NCI-H2029 treated with DMSO at 0.1 percent for 48 hours (cell line): ENCODE measurements around the gene MFAP3.
"Not testable (repeated sequence)": the region's sequence is repeated elsewhere in the genome, so short reads cannot be mapped to it uniquely, and the experiment has no call there.

Experiments
- DNase-seq: peaks from one replicate; lab custom pipeline; 2025; lab: John Stamatoyannopoulos, UW

Gene MFAP3

GRCh38 chr5:154053468-154053867, 14.7 kb downstream of the MFAP3 start:
- no peak for DNase-seq

GRCh38 chr5:154055201-154055600, 16.4 kb downstream of the MFAP3 start:
- no peak for DNase-seq

GRCh38 chr5:154058055-154059038, 19.6 kb downstream of the MFAP3 start:
- peak; percentile 97 for DNase-seq

- DNase-seq = no peak
These were observed 20.3 kb downstream of the MFAP3 start for GRCh38 chr5:154059039-154059430.

DNA sequence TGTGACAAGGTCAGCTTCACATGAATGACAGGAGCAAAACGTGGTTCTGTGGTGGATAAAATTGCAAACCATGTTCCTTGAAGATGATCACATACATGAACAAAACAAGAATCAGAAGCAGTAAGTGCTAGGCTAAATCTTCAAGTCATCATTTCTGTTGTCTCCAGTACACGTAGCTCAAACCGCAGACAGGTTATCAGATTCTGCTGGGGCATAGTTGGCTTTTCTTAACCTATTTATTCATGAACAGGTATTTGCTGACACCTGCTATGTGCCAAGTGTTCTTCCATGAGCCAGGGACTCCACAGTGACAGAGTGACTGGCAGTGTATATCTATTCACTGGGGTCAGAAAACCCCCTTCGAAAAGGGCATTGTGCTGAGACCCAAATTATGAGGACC, 20.8 kb downstream of the MFAP3 start:
- no peak for DNase-seq

DNA sequence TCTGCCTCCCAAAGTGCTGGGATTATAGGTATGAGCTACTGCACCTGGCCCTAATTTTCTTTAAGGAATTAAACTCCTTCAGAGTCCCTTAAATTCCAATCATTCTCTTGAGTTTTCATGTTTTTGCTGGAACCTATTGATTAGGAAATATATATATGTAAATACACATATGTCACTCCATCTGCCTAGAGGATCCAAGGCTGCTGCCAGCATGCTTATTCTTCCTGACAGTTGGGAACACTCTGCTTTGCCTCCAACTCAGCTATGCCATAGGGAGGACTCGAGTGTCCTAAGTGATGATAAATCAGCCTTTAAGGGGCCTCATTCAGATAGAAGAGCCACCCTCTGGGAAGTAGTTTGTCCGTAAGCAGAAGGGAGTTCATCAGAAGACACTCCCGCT, 21.8 kb downstream of the MFAP3 start:
- no peak for DNase-seq

GRCh38 chr5:154063372-154063771, 24.6 kb downstream of the MFAP3 start:
- DNase-seq = no peak

- DNase-seq = no peak
These were observed 27.2 kb downstream of the MFAP3 start for GRCh38 chr5:154065971-154066370.

- DNase-seq = not testable (repeated sequence)
These were observed 31.1 kb downstream of the MFAP3 start for GRCh38 chr5:154069854-154070253.

DNA sequence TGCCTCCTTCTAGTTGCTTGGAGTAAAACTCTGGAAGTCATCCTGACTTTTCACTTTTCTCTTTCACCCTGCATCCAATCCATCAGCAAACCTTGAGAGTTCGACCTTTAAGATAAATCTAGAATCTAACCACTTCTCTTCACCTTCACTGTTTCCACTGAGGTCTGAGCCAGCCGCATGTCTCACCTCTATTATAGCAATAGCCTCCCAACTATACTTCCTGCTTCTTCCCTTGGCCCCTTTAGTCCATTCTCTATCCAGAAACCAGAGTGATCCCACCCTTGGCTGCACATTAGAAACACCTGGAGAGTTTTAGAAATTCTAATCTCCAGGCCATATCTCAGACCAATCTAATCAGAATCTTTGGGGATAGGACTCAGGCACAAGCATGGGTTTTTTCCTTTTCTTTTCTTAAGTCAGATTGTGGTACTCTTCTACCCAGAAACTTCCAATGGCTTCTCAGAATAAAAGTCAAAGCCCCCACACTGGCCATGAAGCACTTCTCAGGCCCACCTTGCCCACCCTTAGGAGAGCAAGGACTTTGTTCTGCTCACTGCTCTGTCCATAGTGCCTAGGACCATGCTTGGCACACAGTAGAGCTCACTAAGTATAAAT, 33.1 kb downstream of the MFAP3 start:
- no peak for DNase-seq

- DNase-seq = peak; percentile 80
These were observed 33.8 kb downstream of the MFAP3 start for GRCh38 chr5:154072414-154073171.

DNA sequence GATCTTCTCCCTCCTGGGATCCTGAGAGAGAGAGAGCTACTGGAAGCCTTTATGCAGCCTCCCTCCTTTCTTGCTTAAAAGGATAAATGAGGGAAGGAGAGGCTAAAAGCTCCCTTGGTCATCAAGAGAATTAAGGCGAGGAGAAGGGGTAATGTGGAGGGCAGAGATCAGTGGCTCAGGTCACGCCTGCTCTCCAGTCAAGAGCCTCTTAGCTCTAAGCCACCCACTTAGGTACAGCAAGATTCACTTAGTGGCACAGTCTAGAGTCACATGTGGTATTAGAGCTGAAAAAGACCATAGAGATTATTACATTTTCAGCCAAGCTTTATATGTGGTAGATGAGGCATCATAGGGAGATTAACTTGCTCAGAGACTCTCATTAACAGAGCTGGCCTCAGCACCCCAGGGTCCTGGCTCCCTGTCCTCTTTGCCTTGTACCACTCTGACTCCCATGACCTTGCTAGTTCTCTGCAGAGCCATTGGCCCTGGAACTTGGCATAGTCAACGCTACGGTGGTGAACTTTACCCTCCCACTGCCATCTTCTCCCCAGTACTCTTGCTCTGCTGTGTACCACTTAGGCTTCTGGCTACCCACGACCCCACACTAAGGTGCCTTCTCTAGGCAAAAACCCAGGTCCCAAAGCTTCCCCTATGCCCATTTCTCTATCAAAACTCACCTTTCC, 37.6 kb downstream of the MFAP3 start:
- no peak for DNase-seq

- no peak for DNase-seq
These were observed 38.9 kb downstream of the MFAP3 start for GRCh38 chr5:154077696-154078095.

DNA sequence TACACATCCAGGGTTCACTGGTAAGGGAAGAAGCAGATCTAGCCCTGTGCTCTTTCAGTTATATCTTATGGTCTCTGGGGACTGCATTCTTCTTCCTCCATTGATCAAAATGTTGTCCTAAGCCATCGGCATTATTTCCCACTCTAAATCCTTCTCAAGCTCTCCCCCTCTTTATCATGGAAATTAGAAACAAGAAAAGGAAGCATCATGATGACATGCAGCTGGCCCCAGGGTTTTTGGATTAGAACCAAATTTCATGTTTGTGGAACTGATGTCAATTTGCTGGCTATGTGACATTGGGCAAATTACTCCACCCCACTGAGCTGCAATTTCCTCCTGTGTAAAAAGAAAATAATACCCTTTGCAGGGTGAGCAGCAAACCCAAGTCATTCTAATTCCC, 39.5 kb downstream of the MFAP3 start:
- DNase-seq = peak; percentile 77

- no peak for DNase-seq
These were observed 42.5 kb downstream of the MFAP3 start for GRCh38 chr5:154081246-154081645.

GRCh38 chr5:154084062-154084639, 45.4 kb downstream of the MFAP3 start:
- no peak for DNase-seq

DNA sequence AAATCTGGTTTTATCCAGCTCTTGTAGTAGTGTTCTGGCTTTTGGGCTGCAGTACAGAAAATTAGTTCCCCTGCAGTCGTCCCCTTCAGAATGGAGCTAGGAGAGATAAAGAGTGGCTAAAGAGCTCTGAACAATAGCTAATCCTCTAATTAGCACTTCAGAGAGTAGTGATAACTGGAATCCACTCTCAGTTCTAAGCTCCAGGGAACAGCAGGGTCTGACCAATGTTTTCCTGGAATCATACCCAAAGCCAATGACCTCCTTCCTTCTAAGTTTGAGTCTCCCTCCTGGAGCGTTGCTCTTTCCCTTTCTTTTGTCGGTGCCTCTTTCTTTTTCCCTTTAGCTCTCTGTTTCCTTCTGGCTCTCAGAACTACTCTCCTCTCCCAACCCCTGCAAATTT, 47.4 kb downstream of the MFAP3 start:
- DNase-seq = no peak

GRCh38 chr5:154086641-154087040, 47.9 kb downstream of the MFAP3 start:
- no peak for DNase-seq

DNA sequence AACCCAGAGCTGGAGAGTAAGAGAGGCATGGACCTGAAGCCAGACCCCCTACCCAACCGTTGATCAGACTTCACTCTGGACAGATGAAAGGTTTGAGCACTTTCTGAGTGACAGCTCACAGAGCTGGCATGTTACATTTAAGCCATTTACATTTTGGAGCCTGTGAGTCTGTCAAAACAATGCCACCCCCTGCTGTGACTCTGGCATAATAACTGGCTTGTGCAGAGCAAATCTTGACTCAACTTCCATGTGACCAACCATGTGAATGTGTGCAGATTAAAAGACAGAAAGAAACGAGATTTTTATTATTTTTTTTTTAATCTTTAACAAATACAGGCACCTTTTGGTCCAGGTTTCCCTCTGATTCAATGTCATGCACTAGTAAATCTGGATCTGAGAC, 48.5 kb downstream of the MFAP3 start:
- DNase-seq = no peak

DNA sequence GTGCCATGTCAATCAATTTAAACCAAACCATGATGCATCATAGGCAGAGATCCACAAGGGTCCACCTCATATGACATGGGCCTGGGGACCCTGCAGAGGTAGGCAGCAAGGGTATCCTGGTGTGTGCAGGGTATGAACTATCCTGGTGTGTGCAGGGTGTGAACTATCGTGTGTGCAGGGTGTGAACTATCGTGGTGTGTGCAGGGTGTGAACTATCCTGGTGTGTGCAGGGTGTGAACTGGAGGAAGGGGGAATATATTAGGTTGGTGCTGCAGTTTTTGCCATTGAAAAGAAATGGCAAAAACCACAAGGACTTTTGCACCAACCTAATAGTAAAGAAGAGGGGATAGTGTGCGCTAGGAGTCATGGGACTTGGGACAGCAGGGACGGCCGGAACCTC, 50.0 kb downstream of the MFAP3 start:
- DNase-seq = no peak

- DNase-seq = no peak
These were observed 51.9 kb downstream of the MFAP3 start for GRCh38 chr5:154090656-154091055.
